ENCODE results near the gene IDI2.

IDI2 gene

DNA sequence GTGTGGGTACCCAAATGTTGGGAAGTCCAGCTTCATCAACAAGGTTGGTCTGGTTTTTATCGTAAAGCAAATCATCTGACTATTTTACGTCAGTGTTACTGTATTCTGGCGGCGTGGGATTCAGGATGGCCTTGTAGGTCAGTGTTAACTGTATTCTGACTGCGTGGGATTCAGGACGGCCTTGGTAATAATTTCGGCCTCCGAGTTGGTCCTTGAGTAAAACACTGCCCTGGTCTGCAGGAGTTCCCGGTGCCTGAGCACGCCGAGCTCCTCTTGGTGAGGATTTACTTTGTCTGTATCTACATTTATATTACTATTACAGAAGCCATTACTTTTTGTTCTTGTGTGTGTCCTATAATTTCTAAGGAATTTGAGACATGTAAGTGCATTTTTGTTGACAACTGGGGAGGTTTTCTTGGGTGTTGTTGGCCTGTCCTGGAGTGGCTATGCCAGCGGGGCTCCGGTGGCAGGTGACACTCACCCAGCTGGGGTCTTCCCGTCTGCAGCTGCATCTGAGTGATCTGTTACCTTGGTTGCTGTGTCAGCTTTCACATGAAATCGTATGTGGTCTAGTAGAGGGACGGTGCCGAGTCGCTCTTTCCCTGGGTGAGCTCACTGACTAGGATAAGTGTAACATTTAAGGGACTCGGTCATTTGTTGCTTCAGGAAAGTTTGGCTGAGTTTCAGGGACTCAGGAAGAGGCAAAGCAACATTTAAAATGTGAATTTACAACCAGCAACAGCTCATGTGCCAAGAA lies 28.2 kb downstream of the IDI2 start:
- H3K27ac ChIP-seq (replicated peaks): no peak overlapping the region
- no peak overlapping the region for H3K4me3 ChIP-seq (replicated peaks; ENCODE audit: insufficient read depth, low read length)
- no peak for DNase-seq (ENCODE audit: low read depth in 1 of 2, low spot score in 1 of 2)
- no peaks in the 10 kb centered on the region for H3K27me3 ChIP-seq (ENCODE audit: insufficient read depth, poor library complexity, severe bottlenecking)
- TF ChIP-seq POLR2AphosphoS5 (IDR thresholded peaks at IDR 0.05; ENCODE audit: low read depth): no peak
- TF ChIP-seq SPI1 (IDR thresholded peaks at IDR 0.05; ENCODE audit: borderline replicate concordance, low read depth): no peak
- TF ChIP-seq, protein P1, sequence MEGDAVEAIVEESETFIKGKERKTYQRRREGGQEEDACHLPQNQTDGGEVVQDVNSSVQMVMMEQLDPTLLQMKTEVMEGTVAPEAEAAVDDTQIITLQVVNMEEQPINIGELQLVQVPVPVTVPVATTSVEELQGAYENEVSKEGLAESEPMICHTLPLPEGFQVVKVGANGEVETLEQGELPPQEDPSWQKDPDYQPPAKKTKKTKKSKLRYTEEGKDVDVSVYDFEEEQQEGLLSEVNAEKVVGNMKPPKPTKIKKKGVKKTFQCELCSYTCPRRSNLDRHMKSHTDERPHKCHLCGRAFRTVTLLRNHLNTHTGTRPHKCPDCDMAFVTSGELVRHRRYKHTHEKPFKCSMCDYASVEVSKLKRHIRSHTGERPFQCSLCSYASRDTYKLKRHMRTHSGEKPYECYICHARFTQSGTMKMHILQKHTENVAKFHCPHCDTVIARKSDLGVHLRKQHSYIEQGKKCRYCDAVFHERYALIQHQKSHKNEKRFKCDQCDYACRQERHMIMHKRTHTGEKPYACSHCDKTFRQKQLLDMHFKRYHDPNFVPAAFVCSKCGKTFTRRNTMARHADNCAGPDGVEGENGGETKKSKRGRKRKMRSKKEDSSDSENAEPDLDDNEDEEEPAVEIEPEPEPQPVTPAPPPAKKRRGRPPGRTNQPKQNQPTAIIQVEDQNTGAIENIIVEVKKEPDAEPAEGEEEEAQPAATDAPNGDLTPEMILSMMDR (IDR thresholded peaks at IDR 0.05; ENCODE audit: insufficient read depth, low read length): no peak
- TF ChIP-seq, protein P2, sequence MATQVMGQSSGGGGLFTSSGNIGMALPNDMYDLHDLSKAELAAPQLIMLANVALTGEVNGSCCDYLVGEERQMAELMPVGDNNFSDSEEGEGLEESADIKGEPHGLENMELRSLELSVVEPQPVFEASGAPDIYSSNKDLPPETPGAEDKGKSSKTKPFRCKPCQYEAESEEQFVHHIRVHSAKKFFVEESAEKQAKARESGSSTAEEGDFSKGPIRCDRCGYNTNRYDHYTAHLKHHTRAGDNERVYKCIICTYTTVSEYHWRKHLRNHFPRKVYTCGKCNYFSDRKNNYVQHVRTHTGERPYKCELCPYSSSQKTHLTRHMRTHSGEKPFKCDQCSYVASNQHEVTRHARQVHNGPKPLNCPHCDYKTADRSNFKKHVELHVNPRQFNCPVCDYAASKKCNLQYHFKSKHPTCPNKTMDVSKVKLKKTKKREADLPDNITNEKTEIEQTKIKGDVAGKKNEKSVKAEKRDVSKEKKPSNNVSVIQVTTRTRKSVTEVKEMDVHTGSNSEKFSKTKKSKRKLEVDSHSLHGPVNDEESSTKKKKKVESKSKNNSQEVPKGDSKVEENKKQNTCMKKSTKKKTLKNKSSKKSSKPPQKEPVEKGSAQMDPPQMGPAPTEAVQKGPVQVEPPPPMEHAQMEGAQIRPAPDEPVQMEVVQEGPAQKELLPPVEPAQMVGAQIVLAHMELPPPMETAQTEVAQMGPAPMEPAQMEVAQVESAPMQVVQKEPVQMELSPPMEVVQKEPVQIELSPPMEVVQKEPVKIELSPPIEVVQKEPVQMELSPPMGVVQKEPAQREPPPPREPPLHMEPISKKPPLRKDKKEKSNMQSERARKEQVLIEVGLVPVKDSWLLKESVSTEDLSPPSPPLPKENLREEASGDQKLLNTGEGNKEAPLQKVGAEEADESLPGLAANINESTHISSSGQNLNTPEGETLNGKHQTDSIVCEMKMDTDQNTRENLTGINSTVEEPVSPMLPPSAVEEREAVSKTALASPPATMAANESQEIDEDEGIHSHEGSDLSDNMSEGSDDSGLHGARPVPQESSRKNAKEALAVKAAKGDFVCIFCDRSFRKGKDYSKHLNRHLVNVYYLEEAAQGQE (IDR thresholded peaks at IDR 0.05; ENCODE audit: insufficient replicate concordance, low read depth): no peak
- TF ChIP-seq GABPA (IDR thresholded peaks at IDR 0.05; ENCODE audit: low read depth): no peak

DNA sequence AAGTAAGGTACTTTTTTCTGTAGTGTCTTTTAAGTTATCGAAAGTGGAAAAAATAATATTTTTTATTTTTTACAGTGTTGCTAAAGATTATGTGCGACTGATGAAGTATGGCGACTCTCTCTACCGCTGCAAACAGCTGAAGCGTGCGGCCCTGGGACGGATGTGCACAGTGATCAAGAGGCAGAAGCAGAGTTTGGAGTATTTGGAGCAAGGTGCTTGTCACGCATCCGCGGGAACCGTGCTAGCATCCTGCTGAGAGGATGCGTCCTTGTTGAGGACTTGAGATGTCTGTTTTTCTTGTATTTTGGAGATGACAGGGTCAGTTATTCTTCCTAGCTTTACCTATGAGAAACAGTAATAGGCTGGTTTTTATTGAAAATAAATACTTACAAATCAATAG lies 29.6 kb downstream of the IDI2 start:
- H3K27ac ChIP-seq (replicated peaks): no peak overlapping the region
- DNase-seq (ENCODE audit: low read depth in 1 of 2, low spot score in 1 of 2): no peak
- no peak overlapping the region for H3K4me3 ChIP-seq (replicated peaks; ENCODE audit: insufficient read depth, low read length)
- no peaks in the 10 kb centered on the region for H3K27me3 ChIP-seq (ENCODE audit: insufficient read depth, poor library complexity, severe bottlenecking)
- TF ChIP-seq, protein P1 (IDR thresholded peaks at IDR 0.05; ENCODE audit: insufficient read depth, low read length): no peak
- TF ChIP-seq GABPA (IDR thresholded peaks at IDR 0.05; ENCODE audit: low read depth): no peak
- TF ChIP-seq SPI1 (IDR thresholded peaks at IDR 0.05; ENCODE audit: borderline replicate concordance, low read depth): no peak
- TF ChIP-seq POLR2AphosphoS5 (IDR thresholded peaks at IDR 0.05; ENCODE audit: low read depth): no peak
- TF ChIP-seq, protein P2 (IDR thresholded peaks at IDR 0.05; ENCODE audit: insufficient replicate concordance, low read depth): no peak

DNA sequence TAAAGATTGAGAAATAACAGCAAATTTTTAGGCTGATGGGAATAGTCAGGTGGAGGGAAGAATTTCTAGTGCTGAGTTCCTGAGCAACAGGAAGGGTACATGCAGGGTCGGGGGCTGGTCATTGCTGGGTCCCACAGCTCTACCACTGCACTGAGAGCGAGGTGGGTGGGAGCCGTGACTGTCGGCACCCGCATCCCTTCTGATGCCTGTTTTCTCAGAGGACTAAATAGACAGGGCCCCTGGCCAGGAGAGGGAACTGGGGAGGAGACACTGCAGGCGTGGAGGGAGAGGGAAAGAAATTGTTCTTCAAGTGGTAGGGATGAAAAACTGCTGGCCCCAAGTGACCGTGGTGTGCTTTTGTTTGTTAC lies 30.1 kb downstream of the IDI2 start:
- Histone ChIP-seq H3K27ac (replicated peaks) (no peak overlapping the region), H3K27me3 (ENCODE audit: insufficient read depth, poor library complexity, severe bottlenecking) (no peaks in the 10 kb centered on the region), H3K4me3 (replicated peaks; ENCODE audit: insufficient read depth, low read length) (no peak overlapping the region)
- DNase-seq (ENCODE audit: low read depth in 1 of 2, low spot score in 1 of 2): no peak
- TF ChIP-seq, protein P1 (IDR thresholded peaks at IDR 0.05; ENCODE audit: insufficient read depth, low read length): no peak
- TF ChIP-seq GABPA (IDR thresholded peaks at IDR 0.05; ENCODE audit: low read depth): no peak
- TF ChIP-seq SPI1 (IDR thresholded peaks at IDR 0.05; ENCODE audit: borderline replicate concordance, low read depth): no peak
- no peak for TF ChIP-seq POLR2AphosphoS5 (IDR thresholded peaks at IDR 0.05; ENCODE audit: low read depth)
- TF ChIP-seq, protein P2 (IDR thresholded peaks at IDR 0.05; ENCODE audit: insufficient replicate concordance, low read depth): no peak
